ENCODE measurements around the gene RTP5. TPM values are rescaled to one million over a fixed set of nuclear protein-coding genes. Genes with fewer than 3 reads are reported as not detected.

The RTP5 gene
- total and polyA plus RNA-seq, 8 donors = 0.02 to 0.19 TPM; not detected in 6

- no peak for FAIRE-seq
- intact Hi-C loops (cut with DNase I) = no loop called here
- TF ChIP-seq CTCF (IDR thresholded peaks at IDR 0.05) = no peak
- WGBS, 2 donors = 61 to 62% methylated on average over 12 of the region's 12 CpGs
- no peaks in the 10 kb centered on the region for H3K9me3 ChIP-seq
- no peaks in the 10 kb centered on the region for H3K36me3 ChIP-seq
- no peaks in the 10 kb centered on the region for H3K27me3 ChIP-seq
- H3K27ac ChIP-seq = peak overlapping the region in 3 of 4 donors; percentile 2 to 31 (median 26)
- DNase-seq = peak in 2 of 6 donors; percentile 21 to 24
- H3K4me1 ChIP-seq = peaks cover 33 to 43% (median 37%) of the 10 kb centered on the region in 3 donors
- no peak for ATAC-seq
- H3K4me3 ChIP-seq = no peak overlapping the region
These were observed 40.2 kb downstream of the RTP5 start for GRCh38 chr2:241909769-241910168.

DNA sequence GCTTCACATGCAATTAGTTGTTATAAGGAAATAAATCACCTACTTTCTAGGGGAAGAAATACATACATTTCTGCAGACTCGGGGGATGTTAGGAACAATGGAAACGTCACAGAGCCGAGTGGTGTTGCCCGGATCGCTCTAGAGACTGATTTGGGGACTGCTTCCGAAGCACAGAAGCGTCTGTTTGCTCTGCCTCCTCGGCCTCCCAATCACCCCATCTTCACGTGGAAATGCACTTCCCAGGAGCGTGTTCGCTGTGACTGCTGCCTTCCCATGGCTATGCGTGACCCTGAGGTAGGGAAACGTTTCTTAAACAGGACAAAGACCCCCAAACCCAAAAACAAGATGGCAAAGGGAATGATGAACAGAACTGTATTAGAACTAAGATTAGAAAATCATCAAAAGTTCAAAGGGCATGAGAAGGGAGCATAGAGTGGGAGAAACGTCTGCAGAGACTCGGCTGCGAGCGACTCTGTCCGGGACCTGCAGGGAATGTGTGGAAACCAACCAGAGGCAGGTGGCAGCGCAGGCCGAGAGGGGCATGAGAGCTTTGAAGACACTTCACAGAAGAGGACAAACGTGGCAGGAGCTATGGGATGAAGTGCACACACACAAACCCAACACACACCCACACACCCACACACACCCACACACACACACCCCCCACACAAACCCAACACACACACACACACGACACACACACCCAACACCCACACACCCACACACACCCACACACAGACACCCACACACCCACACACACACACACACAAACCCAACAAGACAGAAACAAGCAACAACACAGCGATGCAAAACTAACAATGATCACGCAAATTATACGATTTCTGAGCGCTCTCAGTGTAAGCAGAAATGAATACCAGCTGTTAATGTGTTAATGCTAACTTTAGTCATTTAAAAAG, 41.3 kb downstream of the RTP5 start:
- FAIRE-seq (no peak), ATAC-seq (no peak), DNase-seq (peak in 2 of 6 donors; percentile 7 to 29)
- peaks cover 27 to 34% (median 34%) of the 10 kb centered on the region in 3 donors for H3K4me1 ChIP-seq
- H3K9me3 ChIP-seq = no peaks in the 10 kb centered on the region
- intact Hi-C loops (cut with DNase I) = no loop called here
- no peak for TF ChIP-seq CTCF (IDR thresholded peaks at IDR 0.05)
- H3K36me3 ChIP-seq = no peaks in the 10 kb centered on the region
- no peak overlapping the region for H3K27ac ChIP-seq
- H3K27me3 ChIP-seq = no peaks in the 10 kb centered on the region
- no peak overlapping the region for H3K4me3 ChIP-seq
- 87 to 91% methylated on average over 26 of the region's 26 CpGs for WGBS, 2 donors

DNA sequence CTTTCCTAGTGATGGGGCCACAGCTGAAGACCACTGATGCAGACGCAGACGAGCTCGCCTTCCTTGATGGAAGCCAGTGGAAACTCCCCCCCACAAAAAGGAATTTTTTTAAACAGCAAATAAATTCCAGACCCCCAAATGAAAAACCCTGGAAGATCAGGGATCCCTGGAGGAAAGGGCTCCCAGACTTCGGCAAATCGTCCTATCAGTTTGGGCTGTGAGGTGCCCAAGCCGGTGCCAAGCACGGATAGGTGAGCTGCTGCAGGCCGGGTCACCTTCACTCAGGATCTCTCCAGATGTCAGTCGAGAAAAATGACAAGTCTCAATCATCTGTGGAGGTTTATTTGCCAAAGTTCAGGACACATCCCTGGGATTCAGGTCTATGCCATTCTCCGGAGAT, 42.0 kb downstream of the RTP5 start:
- Histone ChIP-seq H3K27ac (no peak overlapping the region), H3K9me3 (no peaks in the 10 kb centered on the region), H3K4me3 (no peak overlapping the region), H3K27me3 (no peaks in the 10 kb centered on the region), H3K36me3 (no peaks in the 10 kb centered on the region), H3K4me1 (peaks cover 21 to 30% (median 28%) of the 10 kb centered on the region in 3 donors)
- 71 to 72% methylated on average over 10 of the region's 10 CpGs for WGBS, 2 donors
- peak in 1 of 6 donors; percentile 11 for DNase-seq
- no peak for TF ChIP-seq CTCF (IDR thresholded peaks at IDR 0.05)
- no peak for ATAC-seq
- intact Hi-C loops (cut with DNase I) = no loop called here
- no peak for FAIRE-seq

GRCh38 chr2:241912021-241912555, 42.6 kb downstream of the RTP5 start:
- intact Hi-C loops (cut with DNase I) = no loop called here
- H3K9me3 ChIP-seq = no peaks in the 10 kb centered on the region
- ATAC-seq (peak in 2 of 4 donors; percentile 8 to 44), DNase-seq (peak in 2 of 6 donors; percentile 8 to 38), FAIRE-seq (no peak)
- H3K27ac ChIP-seq = no peak overlapping the region
- no peaks in the 10 kb centered on the region for H3K36me3 ChIP-seq
- H3K27me3 ChIP-seq = no peaks in the 10 kb centered on the region
- 67 to 68% methylated on average over 17 of the region's 17 CpGs for WGBS, 2 donors
- no peak overlapping the region for H3K4me3 ChIP-seq
- H3K4me1 ChIP-seq = peaks cover 16 to 25% (median 23%) of the 10 kb centered on the region in 3 donors
- no peak for TF ChIP-seq CTCF (IDR thresholded peaks at IDR 0.05)
